HepG2 (cell line): Measurements from ENCODE around the gene TSPAN18. TPM values are rescaled to one million over a fixed set of nuclear protein-coding genes. Genes with fewer than 3 reads are reported as not detected.
A peak's percentile ranks its signal among the peaks of the same experiment; 100 is the strongest.

Experiments used
- ATAC-seq: fragments of 200-7000 bp; cut with Tn5 transposase; 3 replicates; pipeline ENCODE4 v1.9.1; 2020; ENCODE audit warnings: mild to moderate bottlenecking, moderate library complexity
- BruUV-seq: library from RNA; stranded (reverse); fragments of 400-500 nt; replicated peaks from 2 replicates; lab custom pipeline; 2021; lab: Mats Ljungman, UMichigan
- CTCF ChIA-PET: fragments of 300-600 bp; formaldehyde crosslinking; extraction: SDS; loops from one replicate; lab custom pipeline; 2021; ENCODE audit warnings: low total read pairs, inconsistent platforms, low intra/inter-chr PET ratio; lab: Yijun Ruan, JAX
- POLR2A ChIA-PET: fragments of 350-600 bp; sonication (Branson Sonifier 250); formaldehyde crosslinking; loops from one replicate; lab custom pipeline; 2020; ENCODE audit warnings: antibody characterized with exemption, inconsistent platforms; lab: Yijun Ruan, JAX
- DNase-seq: peaks from one replicate; pipeline ENCODE4 v3.0.0-alpha.2; 2015; ENCODE audit warnings: low spot score
- FAIRE-seq: peaks from 3 replicates; lab custom pipeline; 2011; peaks lifted over from hg19 to GRCh38; lab: Jason Lieb, UNC
- H2AFZ ChIP-seq: one replicate; pipeline ENCODE4 v1.6.1; 2011; ENCODE audit warnings: low read length, inconsistent platforms
- H3K27ac ChIP-seq: fragments of 300-600 bp; 3 replicates; pipeline ENCODE4 v1.8.0; 2011; ENCODE audit warnings: mixed run types, mild to moderate bottlenecking, mixed read lengths, low read length, inconsistent platforms; ENCODE audit not compliant: insufficient read depth; ENCODE audit errors: extremely low read length
- H3K27me3 ChIP-seq, 2 experiments: fragments of 200-600 bp in 1 of 2; 2 replicates in 1 of 2; 3 replicates in 1 of 2; pipeline versions ENCODE4 v1.6.0 to v1.8.0; 2011; ENCODE audit warnings: low read length in 2 of 2, mild to moderate bottlenecking in 2 of 2, moderate library complexity in 2 of 2, inconsistent platforms in 1 of 2; ENCODE audit not compliant: insufficient read depth in 2 of 2, control insufficient read depth in 1 of 2
- H3K36me3 ChIP-seq, 2 experiments: fragments of 200-600 bp in 1 of 2; replicated peaks in 1 of 2; 2 replicates in 1 of 2; 3 replicates in 1 of 2; pipeline versions ENCODE4 v1.5.1 to v1.8.0; 2011; ENCODE audit warnings: low read length in 2 of 2, inconsistent platforms in 1 of 2; ENCODE audit not compliant: insufficient read depth in 2 of 2, control insufficient read depth in 1 of 2
- H3K4me1 ChIP-seq: 2 replicates; pipeline ENCODE4 v1.5.1; 2012; ENCODE audit warnings: low read length, inconsistent platforms; ENCODE audit not compliant: insufficient read depth
- H3K4me2 ChIP-seq: 2 replicates; pipeline ENCODE4 v1.6.0; 2011; ENCODE audit warnings: low read depth, low read length, inconsistent platforms
- H3K4me3 ChIP-seq, 3 experiments: fragments of 200-600 bp in 1 of 3; sonication (generic), shearing (Covaris generic) in 1 of 3; replicated peaks in 1 of 3; 2 replicates each; pipeline ENCODE4 v1.5.1; 2011 to 2016; ENCODE audit warnings: low read length in 3 of 3, inconsistent platforms in 2 of 3, low read depth in 2 of 3, mild to moderate bottlenecking in 2 of 3, control low read depth in 1 of 3, mixed read lengths in 1 of 3; ENCODE audit not compliant: insufficient read depth in 1 of 3
- H3K79me2 ChIP-seq: one replicate; pipeline ENCODE4 v1.6.1; 2011; ENCODE audit warnings: low read length, inconsistent platforms; ENCODE audit not compliant: insufficient read depth
- H3K9ac ChIP-seq: 2 replicates; pipeline ENCODE4 v1.6.0; 2011; ENCODE audit warnings: mild to moderate bottlenecking, low read depth, low read length, inconsistent platforms; ENCODE audit not compliant: insufficient read depth
- H3K9me3 ChIP-seq: 2 replicates; pipeline ENCODE4 v1.5.1; 2012; ENCODE audit warnings: mild to moderate bottlenecking, low read length
- H4K20me1 ChIP-seq: 2 replicates; pipeline ENCODE4 v1.6.0; 2011; ENCODE audit warnings: inconsistent platforms, mild to moderate bottlenecking, low read length, moderate library complexity; ENCODE audit not compliant: insufficient read depth
- E2F5 ChIP-seq: sonication (generic); formaldehyde crosslinking; conservative IDR thresholded peaks from 2 replicates; pipeline ENCODE4 v1.4.0; 2020; ENCODE audit warnings: missing genetic modification reagents
- KDM2A ChIP-seq: sonication (generic); formaldehyde crosslinking; IDR thresholded peaks from 2 replicates; pipeline ENCODE4 v1.4.0; 2020; ENCODE audit warnings: low read depth, missing genetic modification reagents, borderline replicate concordance
- KLF16 ChIP-seq, 2 experiments: sonication (generic) in 1 of 2; formaldehyde crosslinking in 1 of 2; IDR thresholded peaks; 2 replicates each; pipeline versions ENCODE4 v1.6.1 to v1.8.0; 2016 to 2023; ENCODE audit warnings: missing genetic modification reagents in 2 of 2, missing compliant biosample characterization in 1 of 2
- MBD4 ChIP-seq: IDR thresholded peaks from 2 replicates; pipeline ENCODE4 v1.6.1; 2012; ENCODE audit warnings: low read length, inconsistent platforms, borderline replicate concordance
- MYC ChIP-seq: sonication (generic); formaldehyde crosslinking; IDR thresholded peaks from 2 replicates; pipeline ENCODE4 v1.9.0; 2021; ENCODE audit warnings: missing genetic modification reagents, borderline replicate concordance
- NFKBIZ ChIP-seq: IDR thresholded peaks from 2 replicates; pipeline ENCODE4 v1.6.1; 2018; ENCODE audit warnings: missing genetic modification reagents, missing compliant biosample characterization
- POLR2AphosphoS2 ChIP-seq: IDR thresholded peaks from 2 replicates; pipeline ENCODE4 v1.6.1; 2011; ENCODE audit warnings: low read depth, low read length, improper control_type of control experiment
- PRPF4 ChIP-seq: fragments of 200-400 bp; formaldehyde crosslinking; IDR thresholded peaks from 2 replicates; pipeline ENCODE4 v1.6.1; 2016; ENCODE audit warnings: low read length, low read depth; ENCODE audit not compliant: poor library complexity, severe bottlenecking
- PTBP1 ChIP-seq: fragments of 200-400 bp; formaldehyde crosslinking; IDR thresholded peaks from 2 replicates; pipeline ENCODE4 v1.6.1; 2018; ENCODE audit warnings: low read length, low read depth; ENCODE audit not compliant: poor library complexity, severe bottlenecking
- TOE1 ChIP-seq: sonication (generic); formaldehyde crosslinking; IDR thresholded peaks from 2 replicates; pipeline ENCODE4 v1.4.0; 2020; ENCODE audit warnings: mild to moderate bottlenecking, missing genetic modification reagents
- ZNF264 ChIP-seq: sonication (generic); formaldehyde crosslinking; IDR thresholded peaks from 2 replicates; pipeline ENCODE4 v1.4.0; 2020; ENCODE audit warnings: missing genetic modification reagents
- ZNF441 ChIP-seq: sonication (generic); formaldehyde crosslinking; IDR thresholded peaks from 2 replicates; pipeline ENCODE4 v1.7.0; 2021; ENCODE audit warnings: missing genetic modification reagents, borderline replicate concordance
- ZNF562 ChIP-seq: sonication (generic); formaldehyde crosslinking; IDR thresholded peaks from 2 replicates; pipeline ENCODE4 v1.8.0; 2022; ENCODE audit warnings: missing genetic modification reagents, borderline replicate concordance
- ZNF83 ChIP-seq: sonication (generic); formaldehyde crosslinking; IDR thresholded peaks from 2 replicates; pipeline ENCODE4 v1.4.0; 2020; ENCODE audit warnings: missing genetic modification reagents, mild to moderate bottlenecking, borderline replicate concordance
- WGBS: methylation state at CpG from one replicate; pipeline ENCODE4 v1.1.6; 2017; ENCODE audit warnings: low lambda C conversion rate; 5-methylcytosine and 5-hydroxymethylcytosine counted together
- in situ Hi-C: cut with HindIII; loops from 2 replicates; pipeline ENCODE4 v1.10.0; 2017; ENCODE audit warnings: low pct_unique_long_range_greater_than_20kb; ENCODE audit not compliant: extremely low pct_ligation_motif_present
- intact Hi-C: fragments of 100-400 bp; cut with micrococcal nuclease; formaldehyde crosslinking; loops from one replicate; pipeline ENCODE4 v1.10.0; 2022; ENCODE audit not compliant: unreplicated experiment
- polyA plus RNA-seq, 8 experiments: library from polyadenylated mRNA; depleted of rRNA in 3 of 8; stranded (reverse) in 7 of 8; unstranded in 1 of 8; fragments of >200 nt; fragmentation: Illumina TruSeq in 4 of 8; extraction: Trizol in 4 of 8; gene quantifications; 2 replicates each; pipeline versions ENCODE4 v1.2.1 to v1.2.3, GENCODE V29; 2011 to 2016; ENCODE audit warnings: low read depth in 4 of 8, missing spikeins in 1 of 8, mixed read lengths in 1 of 8; ENCODE audit not compliant: insufficient read depth in 1 of 8
- total RNA-seq, 5 experiments: library from RNA; depleted of rRNA; stranded (reverse); fragments of >200 nt; fragmentation: Illumina TruSeq; extraction: Trizol; gene quantifications; 2 replicates each; pipeline ENCODE4 v1.2.3, GENCODE V29; 2016; ENCODE audit warnings: low read depth in 1 of 5

TSPAN18 gene
- total and polyA plus RNA-seq, 2 of the 13 experiments (the other 11 are each of a cell fraction or from before 2014, with no cell fraction given), result not detected

GRCh38 chr11:44785856-44786607, 59.3 kb downstream of the TSPAN18 start:
- Histone ChIP-seq H3K9ac (no peak overlapping the region), H3K4me1 (no peaks in the 10 kb centered on the region), H2AFZ (no peak overlapping the region), H3K4me2 (no peak overlapping the region), H3K27ac (no peak overlapping the region), H3K27me3 (no peaks in the 10 kb centered on the region), H4K20me1 (no peaks in the 10 kb centered on the region), H3K36me3 (no peaks in the 10 kb centered on the region), H3K79me2 (no peaks in the 10 kb centered on the region), H3K9me3 (no peaks in the 10 kb centered on the region), H3K4me3 (no peak overlapping the region)
- FAIRE-seq, result no peak
- ChIA-PET POLR2A (no interaction called here), CTCF (no interaction called here)
- ATAC-seq, result peak; percentile 86
- TF ChIP-seq MBD4 (no peak), KDM2A (no peak), TOE1 (no peak), NFKBIZ (no peak), ZNF441 (no peak), PTBP1 (no peak), ZNF264 (CRISPR knock-in tag) (no peak), POLR2AphosphoS2 (no peak), MYC (no peak), ZNF562 (CRISPR knock-in tag) (no peak), ZNF83 (CRISPR knock-in tag) (no peak), PRPF4 (no peak), KLF16 (CRISPR knock-in tag; IDR thresholded peaks at IDR 0.05) (no peak), E2F5 (no peak)
- intact Hi-C loops (no loop called here), in situ Hi-C loops (no loop called here)
- 23% methylated on average over 5 of the region's 7 CpGs for WGBS
- BruUV-seq, result no TSS peak
- DNase-seq, result no peak
